ENCODE measurements around the gene RYR1.
"Not testable (repeated sequence)": the region's sequence is repeated elsewhere in the genome, so short reads cannot be mapped to it uniquely, and the experiment has no call there.

- not testable (repeated sequence) for TF ChIP-seq CTCF, POLR2A (IDR thresholded peaks at IDR 0.05)
These were observed 169.4 kb downstream of the RYR1 start for GRCh38 chr19:38602856-38603255.

Data from lower leg skin (tissue), 3 donors.